HG03060 (cell line): Measurements from ENCODE around the gene FPR2.

ENCODE experiments used
- ATAC-seq: cut with Tn5 transposase; IDR thresholded peaks from one replicate; pipeline ENCODE4 v1.9.1; 2021; ENCODE audit warnings: low read depth, moderate number of reproducible peaks; ENCODE audit not compliant: unreplicated experiment

FPR2 gene, protein sequence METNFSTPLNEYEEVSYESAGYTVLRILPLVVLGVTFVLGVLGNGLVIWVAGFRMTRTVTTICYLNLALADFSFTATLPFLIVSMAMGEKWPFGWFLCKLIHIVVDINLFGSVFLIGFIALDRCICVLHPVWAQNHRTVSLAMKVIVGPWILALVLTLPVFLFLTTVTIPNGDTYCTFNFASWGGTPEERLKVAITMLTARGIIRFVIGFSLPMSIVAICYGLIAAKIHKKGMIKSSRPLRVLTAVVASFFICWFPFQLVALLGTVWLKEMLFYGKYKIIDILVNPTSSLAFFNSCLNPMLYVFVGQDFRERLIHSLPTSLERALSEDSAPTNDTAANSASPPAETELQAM

DNA sequence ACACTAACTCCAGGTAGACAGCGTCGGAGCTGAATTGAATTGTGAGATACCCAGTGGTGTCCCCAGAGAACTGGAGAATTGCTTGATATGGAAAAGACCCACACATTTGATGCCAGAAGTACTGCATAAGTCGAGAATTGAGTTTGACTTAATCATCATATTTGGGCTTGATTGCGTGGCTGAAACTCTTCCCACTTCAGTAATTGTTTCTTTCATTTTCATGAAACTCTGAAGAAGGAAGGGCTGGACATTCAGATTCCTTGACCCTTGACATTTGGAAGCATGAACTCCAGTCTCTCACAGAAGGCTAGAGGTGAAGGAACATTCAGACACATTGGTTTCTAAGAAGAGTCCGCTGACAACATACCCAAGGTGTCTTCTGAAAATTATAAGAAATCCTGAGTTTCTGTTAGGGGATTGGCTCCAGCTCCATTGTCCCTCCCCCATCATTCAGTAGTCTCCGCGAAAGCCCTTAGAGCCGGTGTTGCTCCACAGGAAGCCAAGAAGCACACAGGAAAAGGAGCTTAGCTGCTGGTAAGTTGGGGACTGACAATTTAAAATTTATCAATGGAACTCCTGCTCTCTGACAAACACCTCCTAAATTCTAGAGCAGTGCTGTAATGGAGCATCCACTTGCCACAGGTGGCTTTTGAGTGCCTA lies at the start of gene FPR2:
FPR2 (plus strand) TSS at position 484 of the 660 bp plus-strand sequence. CDS start 7,479 bp downstream, outside the sequence.
- ATAC-seq = no peak

DNA sequence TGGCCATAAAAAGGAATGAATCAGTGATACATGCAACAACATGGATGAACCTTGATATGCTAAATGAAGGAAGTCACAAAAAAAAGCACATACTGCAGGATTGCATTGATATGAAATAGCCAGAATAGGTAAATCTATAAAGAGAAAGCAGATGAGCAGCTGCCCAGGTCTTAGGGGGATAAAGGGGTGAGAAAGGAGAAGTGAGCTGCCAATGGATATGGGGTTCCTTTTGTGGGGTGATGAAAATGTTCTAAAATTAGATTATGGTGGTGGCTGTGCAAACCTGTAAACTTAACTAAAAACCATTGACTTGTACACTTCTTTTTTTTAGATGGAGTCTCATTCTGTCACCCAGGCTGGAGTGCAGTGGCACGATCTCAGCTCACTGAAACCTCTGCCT lies 49.3 kb upstream of the FPR2 start:
- ATAC-seq = no peak

DNA sequence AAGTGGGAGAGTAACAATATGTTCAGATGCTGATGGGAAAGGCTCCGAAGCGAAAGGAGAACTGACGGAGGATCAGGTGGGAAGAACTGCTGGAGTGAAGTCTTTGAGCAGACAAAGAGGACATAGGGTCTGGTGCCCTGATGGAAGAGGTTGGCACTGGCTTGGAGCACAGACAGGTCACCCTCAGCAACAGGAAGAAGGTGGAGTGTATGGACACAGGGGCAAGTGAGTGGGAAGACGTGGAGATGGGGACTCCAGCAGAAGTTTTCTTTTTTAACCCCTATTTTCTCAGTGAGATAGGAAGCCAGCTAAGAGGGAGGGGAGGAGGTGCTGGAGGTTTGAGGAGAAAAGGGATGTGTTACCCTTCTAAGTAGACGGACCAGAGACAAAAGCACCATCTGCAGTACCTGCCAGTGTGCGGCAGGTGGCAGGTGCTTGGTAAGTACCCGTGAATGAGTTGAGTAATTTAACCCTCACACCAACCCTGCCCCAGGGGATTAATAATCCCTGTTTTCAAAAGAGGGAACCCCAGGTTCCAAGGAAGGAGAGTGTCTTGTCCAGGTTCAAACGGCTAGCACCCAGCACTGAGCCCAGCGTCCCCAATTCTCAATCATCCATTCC lies 48.4 kb upstream of the FPR2 start:
- ATAC-seq = no peak

DNA sequence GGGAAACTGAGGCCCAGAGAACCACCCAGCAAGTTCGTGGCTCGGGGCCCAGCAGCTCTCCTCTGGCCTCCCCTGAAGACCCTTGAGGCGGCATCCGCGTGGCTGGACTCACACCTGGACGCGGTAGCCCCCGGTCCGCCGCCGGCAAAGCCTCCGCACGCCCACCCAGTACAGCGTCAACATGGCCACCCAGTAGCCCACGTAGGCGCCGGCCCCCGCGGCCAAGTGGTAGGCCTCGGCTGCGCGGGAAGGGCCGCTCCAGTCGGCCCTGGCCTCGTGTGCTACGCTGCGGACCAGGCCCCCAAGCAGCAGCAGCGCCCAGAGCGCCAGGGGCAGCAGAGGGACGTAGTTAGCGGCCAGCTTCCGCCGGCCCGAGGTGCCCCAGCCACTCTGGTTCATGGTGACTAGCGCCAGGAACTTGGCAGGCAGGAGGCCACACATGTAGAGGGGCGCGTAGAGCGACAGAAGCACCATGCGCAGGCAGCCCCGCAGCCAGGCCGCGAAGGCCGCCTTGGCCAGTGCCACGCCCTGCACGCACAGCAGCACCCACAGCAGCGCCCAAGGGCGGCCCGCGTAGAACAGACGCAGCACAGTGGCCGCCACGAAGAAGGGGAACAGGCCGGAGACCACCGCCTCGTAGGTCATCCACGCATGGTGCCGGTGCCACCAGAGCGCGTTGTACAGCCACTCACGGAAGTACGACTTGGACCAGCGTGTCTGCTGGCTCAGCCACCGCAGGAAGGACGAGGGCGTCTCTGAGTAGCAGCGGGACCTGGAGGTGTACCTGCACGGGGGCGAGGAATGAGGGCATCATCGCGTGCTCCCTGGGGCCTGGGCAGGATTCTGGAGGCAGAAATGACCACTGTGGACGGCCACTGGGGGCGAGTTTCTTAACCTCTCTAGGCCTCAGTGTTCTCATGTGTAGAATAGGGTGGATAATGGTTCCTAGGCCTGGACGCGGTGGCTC lies 47.4 kb upstream of the FPR2 start:
- no peak for ATAC-seq

DNA sequence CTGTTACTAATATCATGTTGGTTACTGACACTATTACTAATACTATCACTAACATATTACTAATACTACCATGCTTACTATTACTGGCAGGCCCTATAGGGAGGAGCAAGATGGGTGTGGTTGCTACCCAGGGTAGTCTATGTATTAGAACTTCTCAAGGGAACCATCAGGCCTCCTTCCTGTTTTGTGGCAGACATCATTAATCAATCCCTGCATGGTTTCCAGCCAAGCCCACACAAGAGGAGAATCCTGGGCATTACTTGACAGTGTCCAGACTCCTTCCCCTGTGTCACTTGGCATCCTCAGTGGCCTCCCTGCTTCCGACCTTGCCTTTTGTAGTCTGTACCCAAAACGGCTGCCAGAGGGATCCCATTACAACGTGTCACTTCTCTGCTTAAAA lies 46.1 kb upstream of the FPR2 start:
- no peak for ATAC-seq

DNA sequence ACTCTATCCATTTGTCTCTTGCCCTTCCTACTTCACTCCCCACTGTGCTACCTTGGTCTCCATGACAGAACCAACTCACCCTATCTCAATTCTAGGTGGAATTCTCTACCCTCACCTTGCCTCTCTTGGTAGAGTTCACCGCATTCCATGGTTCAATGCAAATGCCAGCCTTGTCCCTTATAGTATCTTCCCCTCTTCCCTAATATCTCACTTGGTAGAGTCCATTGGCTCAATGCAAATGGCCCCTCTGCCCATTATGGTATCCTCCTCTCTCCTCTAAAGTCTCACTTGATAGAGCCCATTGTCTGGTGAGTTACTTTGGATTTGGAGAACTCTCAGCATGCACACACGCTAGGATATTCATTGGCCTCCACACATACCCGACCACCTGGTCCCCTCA lies 45.1 kb upstream of the FPR2 start:
- ATAC-seq = no peak

DNA sequence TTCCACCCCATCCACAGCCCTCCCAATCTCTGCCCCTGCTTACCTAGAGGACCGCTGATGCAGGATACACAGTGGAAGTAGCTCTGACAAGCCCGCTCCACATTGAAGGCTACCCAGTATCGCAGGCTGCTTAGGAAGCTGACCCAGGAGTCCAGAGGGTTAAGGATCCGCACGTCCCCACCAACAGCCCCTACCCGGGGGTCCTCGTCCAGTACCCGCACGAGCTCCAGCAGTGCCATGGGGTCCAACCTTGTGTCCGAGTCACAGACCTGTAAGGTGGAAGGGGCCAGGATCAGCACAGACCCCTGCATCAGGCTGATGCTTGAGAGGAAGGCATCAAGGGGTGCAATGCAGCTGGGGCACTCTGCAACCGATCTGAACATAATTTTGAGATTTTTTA lies 44.1 kb upstream of the FPR2 start:
- no peak for ATAC-seq

DNA sequence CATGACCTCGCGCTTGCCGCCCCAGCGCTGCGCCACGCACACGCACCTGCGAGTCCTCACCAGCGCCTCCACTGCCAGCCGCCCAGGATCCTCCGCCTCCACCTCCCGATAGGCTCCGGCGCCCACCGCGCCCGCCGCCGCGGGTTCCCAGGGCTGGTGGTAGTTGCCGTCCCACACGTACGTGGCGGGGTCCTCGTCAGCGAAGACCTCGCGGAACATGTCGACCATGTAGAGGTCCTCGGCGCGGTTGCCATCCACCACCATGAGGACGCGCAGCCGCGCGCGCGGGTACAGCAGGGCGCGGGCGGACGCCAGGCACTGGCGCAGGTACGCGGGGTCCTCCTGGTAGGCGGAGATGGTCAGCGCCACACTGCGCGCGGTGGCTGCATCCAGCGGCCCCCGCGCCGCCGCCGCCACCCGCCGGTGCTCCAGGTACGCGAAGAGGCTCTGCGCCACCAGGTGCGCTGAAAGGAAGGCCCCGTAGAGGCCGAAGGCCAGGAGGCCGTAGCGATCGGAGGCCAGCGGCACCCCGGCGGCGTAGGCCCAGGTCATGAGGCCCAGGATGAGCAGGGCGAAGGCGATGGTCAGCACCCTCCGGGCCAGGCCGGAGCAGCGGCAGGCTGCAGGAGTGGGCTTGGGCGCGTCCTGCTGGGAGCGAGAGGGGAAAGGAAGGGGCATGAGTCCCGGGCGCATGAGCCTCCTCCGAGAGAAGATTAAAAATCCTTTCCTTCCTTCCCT lies 41.6 kb upstream of the FPR2 start:
- no peak for ATAC-seq

DNA sequence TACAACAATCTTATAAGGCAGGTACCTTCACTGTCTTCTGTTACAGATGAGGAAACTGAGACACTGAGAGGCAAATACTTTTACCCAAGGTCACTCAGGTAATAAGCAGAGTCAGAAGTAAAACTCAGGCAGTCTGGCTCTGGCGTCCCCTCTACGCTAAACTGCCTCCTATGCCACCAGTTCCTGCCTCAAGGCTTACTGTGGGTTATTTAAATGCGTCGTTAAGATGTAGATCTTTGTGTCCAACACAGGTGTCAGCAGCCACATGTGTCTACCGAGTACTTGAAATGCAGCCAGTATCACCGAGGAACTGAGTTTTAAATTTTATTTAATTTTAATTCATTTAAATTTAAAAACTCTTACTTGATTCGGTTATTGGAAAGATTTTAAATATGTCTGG lies 39.1 kb upstream of the FPR2 start:
- ATAC-seq = no peak

DNA sequence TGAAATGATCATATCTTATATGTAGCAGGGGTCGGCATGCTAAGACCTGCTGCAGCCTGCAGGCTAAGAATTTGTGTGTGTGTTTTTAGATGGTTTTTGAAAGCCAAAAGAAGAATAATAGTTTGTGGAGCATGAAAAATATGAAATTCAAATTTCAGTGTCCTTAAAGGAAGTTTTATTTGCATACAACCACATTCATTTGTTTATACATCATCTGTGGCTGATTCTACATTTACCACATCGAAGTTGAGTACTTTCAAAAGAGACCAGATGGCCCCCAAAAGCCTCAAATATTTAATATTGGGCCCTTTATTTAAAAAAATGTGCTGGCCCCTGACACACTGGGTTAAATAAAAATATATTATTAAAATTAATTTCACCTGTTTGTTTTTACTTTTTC lies 38.5 kb upstream of the FPR2 start:
- ATAC-seq = no peak

DNA sequence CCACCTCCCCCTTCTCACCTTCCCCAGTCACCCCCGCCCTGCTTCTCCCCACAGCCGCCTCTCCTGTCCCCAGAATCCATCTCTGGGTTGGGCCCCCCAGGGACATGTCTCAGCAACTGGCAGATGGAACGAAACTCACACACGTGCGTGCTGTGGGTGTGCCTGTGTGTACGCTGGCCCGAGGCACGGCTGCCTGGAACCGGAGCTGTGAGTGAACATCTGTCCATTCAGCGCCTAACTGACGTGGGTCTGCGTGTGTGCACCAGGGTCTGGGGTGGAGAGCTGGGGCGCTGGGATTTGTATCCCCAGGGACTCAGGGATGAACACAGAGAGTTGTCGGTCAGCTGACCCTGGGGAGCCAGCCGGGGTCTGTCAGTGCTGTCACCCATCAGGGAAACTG lies 36.4 kb upstream of the FPR2 start:
- no peak for ATAC-seq

DNA sequence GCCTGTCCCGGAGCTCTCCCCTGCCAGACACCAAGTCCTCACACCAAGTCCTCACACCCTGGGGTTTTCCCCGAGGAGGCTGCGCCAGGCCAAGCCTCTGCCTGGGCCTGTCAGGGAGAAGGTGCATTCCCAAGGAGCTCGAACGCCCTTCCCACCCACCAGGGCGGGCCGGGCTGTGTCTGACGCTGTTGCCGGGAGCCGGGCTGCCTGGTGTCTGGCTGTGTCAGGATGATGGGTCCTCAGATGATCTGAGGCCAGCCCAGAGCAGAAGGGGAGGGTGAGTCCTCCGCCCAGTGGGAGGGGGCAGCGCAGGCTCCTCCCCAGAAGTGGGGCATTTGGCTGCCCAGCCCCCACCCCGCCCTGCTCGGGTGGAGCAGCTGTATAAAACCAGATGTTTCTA lies 34.9 kb upstream of the FPR2 start:
- ATAC-seq = no peak

DNA sequence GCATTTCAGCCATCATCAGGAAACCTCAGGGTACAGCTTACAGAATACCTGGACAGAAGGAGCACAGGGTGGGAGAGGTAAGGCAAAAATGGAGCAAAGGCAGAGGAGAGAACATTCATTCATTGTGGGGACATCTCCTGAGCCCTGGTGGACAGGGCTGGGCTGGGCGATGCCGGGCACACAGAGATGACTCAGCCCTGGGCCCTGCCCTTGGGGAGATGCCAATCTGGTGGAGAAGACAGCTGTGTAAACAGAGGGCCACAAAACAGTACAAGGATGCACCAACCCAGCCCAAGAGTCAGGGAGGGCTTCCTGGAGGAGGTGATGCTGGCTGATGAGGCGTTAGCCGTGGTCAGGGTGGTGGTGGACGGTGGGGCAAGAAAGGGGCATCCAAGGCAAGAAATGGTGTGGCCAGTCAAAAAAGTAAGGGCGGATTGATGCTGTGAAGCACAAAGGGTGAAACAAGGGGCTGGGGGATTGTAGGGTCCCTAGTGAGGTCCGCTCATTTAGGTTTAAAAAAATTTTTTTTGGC lies 33.6 kb upstream of the FPR2 start:
- ATAC-seq = no peak

DNA sequence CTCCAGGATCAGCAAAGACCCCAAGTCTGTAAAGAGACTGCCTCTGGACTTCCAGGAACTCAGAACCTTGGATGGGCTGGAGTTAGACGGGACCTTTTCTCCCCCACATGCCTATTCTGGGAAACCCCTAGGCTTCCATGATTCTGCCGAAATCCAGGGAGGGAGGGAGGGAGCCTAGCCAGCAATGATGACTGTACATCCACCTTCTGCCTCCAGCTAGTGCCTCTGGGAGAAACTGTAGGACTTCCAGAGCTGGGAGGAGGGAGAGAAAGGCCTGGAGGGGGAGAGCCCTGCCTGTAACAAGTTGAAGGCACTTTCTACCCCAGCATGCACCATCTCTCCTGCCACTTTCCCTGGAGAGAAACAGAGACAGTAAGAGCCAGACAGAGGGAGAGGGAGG lies 31.2 kb upstream of the FPR2 start:
- no peak for ATAC-seq

DNA sequence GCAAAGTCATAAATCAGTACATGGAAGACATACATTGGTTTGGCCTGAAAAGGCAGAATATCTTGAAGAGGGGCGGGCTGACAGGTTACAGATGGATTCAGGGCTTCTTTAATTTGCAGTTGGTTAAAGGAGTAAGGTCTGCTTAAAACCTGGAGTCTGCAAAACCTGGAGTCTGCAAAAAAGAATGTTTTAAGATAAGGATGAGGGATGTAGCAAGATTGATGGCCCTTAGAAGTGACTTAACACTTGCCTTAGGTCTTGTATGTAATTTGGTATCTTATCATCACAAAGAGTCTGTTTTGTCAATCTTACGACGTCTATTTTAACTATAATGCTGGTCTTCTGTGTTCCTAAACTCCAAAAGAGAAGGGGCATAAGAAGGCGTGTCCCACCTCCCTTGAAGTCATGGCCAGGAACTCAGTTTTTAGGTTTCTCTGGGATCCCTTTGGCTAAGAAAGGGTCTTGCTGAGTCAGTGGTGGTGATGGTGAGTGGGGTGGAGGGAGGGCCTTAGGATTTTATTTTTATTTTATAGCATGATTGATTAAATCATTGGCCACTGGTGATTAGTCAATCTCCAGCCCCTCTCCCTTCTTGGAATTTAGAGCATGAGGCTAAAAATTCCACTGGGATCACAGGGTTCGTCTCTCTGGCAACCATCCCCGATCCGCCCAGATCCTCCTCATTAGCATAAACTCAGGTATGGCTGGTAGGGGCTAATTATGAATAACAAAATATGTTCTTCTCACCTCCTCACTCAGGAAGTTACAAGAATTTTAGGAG lies 27.0 kb upstream of the FPR2 start:
- ATAC-seq = no peak

DNA sequence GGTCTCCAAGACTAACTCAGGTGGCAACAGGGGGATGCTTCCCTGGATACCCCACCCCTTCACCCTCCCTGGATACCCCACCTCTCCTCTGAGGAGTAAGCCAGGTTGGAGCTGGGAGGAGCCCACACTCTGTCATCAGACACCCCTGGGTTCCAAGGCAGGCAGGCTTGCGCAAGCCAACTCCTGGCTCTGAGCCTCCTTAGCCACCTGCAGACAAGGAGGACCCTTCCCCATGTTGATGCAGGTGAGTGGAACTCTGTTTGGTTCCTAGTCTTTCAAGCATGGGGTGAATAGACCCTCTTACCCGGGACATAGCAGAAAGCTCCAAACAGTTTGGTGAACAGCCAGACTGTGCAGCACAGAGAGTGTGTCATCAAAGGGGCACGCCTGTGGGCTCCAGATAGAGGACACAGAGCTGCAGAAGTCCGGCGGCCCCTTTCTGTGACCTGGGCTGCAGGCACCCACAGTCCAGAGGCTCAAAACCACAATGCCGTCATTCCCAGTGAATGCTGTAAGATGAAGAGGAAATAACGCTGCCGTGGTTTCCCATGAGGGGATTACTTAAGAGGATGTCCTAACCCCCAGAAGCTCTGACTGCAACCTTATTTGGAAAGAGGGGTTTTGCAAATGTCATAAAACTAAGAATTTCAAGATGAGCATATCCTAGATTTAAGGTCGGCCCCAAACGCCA lies 25.1 kb upstream of the FPR2 start:
- no peak for ATAC-seq

DNA sequence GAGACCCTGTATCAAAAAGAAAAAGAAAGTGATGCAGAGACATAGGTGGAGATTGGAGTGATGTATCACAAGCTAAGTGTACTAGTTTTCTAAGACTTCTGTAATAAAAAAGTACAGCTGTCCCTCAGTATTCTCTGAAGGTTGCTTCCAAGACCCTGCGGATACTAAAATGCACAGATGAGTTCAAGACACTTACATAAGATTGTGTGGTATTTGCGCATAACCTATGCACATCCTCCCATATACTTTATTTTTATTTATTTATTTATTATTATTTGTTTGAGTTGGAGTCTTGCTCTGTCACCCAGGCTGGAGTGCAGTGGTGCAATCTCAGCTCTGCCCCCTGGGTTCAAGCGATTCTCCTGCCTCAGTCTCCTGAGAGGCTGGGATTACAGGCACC lies 23.6 kb upstream of the FPR2 start:
- ATAC-seq = no peak

DNA sequence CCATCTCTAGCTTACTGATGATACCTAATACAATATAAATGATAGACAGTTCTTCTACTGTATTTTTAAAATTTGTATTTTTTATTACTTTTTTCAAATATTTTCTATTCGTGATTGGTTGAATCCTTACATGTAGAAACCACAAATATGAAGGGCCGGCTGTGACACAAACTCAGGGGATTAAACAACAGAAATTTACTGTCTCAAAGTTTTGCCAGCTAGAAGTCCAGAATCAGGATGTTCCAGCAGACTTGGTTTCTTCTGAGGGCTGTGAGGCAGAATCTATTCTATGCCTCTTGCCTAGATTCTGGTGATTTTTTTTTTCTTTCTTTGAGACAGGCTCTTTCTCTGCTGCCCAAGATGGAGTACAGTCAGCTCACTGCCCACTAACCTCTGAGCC lies 23.1 kb upstream of the FPR2 start:
- no peak for ATAC-seq
